Vagina (tissue), 2 donors: ENCODE data around the gene HRCT1.

ENCODE experiments used
- POLR2A ChIP-seq, 2 donors: fragments of 450-650 bp; IDR thresholded peaks; one replicate each; pipeline ENCODE4 v1.6.1; 2017; ENCODE audit warnings: antibody characterized with exemption in 2 of 2, mild to moderate bottlenecking in 2 of 2, moderate library complexity in 2 of 2
- TF ChIP-seq, protein P1 (sequence below), 3 experiments: fragments of 450-650 bp in 2 of 3; fragments of 200-600 bp in 1 of 3; sonication (generic) in 1 of 3; IDR thresholded peaks; one replicate each; pipeline ENCODE4 v1.5.1; 2017 to 2019; ENCODE audit warnings: antibody characterized with exemption in 3 of 3, mild to moderate bottlenecking in 2 of 3, moderate library complexity in 2 of 3

DNA sequence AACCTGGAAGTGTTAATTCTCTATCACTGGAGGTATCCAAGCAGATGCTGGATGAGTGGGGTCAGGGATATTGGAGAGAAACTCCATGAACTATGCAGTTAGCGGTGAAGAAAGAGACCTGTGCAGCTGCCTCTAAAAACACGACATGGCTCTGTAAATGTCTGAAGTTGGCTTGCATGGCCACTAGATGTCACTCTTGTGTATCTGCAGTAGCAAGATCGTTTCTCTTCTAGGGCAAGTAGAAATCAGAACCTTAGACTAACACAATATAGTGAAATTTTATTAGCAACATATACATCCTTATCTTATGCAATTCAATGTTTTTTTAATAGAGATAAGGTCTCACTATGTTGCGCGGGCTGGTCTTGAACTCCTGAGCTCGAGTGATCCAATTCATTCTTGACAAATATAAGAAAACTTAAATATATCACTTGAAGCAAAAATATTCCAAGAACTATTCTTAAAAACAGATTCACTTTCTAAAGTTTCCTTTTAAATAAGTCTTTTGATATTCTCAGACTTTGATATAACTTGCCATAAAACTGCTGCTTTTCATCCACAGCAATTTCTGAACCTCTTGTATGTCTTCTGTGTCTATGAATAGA, 49.0 kb downstream of the HRCT1 start:
- no peak for TF ChIP-seq POLR2A (IDR thresholded peaks at IDR 0.05)
- TF ChIP-seq, protein P1, sequence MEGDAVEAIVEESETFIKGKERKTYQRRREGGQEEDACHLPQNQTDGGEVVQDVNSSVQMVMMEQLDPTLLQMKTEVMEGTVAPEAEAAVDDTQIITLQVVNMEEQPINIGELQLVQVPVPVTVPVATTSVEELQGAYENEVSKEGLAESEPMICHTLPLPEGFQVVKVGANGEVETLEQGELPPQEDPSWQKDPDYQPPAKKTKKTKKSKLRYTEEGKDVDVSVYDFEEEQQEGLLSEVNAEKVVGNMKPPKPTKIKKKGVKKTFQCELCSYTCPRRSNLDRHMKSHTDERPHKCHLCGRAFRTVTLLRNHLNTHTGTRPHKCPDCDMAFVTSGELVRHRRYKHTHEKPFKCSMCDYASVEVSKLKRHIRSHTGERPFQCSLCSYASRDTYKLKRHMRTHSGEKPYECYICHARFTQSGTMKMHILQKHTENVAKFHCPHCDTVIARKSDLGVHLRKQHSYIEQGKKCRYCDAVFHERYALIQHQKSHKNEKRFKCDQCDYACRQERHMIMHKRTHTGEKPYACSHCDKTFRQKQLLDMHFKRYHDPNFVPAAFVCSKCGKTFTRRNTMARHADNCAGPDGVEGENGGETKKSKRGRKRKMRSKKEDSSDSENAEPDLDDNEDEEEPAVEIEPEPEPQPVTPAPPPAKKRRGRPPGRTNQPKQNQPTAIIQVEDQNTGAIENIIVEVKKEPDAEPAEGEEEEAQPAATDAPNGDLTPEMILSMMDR (IDR thresholded peaks at IDR 0.05), result peak in 2 of 3 experiments; percentile 50 to 76
